ENCODE results near the gene SMTNL1.

Gene SMTNL1

GRCh38 chr11:57545883-57546282 lies 8.5 kb downstream of the SMTNL1 start:
- DNase-seq = no peak

- no peak for DNase-seq
These were observed 9.1 kb downstream of the SMTNL1 start for GRCh38 chr11:57546451-57546850.

GRCh38 chr11:57546869-57547475 lies 9.6 kb downstream of the SMTNL1 start:
- no peak for DNase-seq

- no peak for DNase-seq
These were observed 10.5 kb downstream of the SMTNL1 start for GRCh38 chr11:57547854-57548377.

- no peak for DNase-seq
These were observed 12.6 kb downstream of the SMTNL1 start for GRCh38 chr11:57549983-57550382.

GRCh38 chr11:57551941-57552340 lies 14.5 kb downstream of the SMTNL1 start:
- DNase-seq = no peak

- DNase-seq = no peak
These were observed 15.1 kb downstream of the SMTNL1 start for GRCh38 chr11:57552479-57552878.

- no peak for DNase-seq
These were observed 18.0 kb downstream of the SMTNL1 start for GRCh38 chr11:57555393-57555792.

GRCh38 chr11:57556041-57556440 lies 18.6 kb downstream of the SMTNL1 start:
- no peak for DNase-seq

GRCh38 chr11:57560146-57560545 lies 22.8 kb downstream of the SMTNL1 start:
- DNase-seq = no peak

GRCh38 chr11:57562596-57562995 lies 25.2 kb downstream of the SMTNL1 start:
- DNase-seq = no peak

GRCh38 chr11:57566005-57566904 lies 28.9 kb downstream of the SMTNL1 start:
- peak; percentile 72 for DNase-seq

- no peak for DNase-seq
These were observed 29.6 kb downstream of the SMTNL1 start for GRCh38 chr11:57566905-57567514.

GRCh38 chr11:57567515-57568329 lies 30.3 kb downstream of the SMTNL1 start, which contains the start of gene UBE2L6:
Gene UBE2L6, minus strand, starts transcription at chr11:57567672. Its CDS starts 61 bp downstream, at chr11:57567611.
- peak; percentile 95 for DNase-seq

- DNase-seq = no peak
These were observed 31.0 kb downstream of the SMTNL1 start for GRCh38 chr11:57568330-57568766.

GRCh38 chr11:57571606-57572005 lies 34.2 kb downstream of the SMTNL1 start:
- no peak for DNase-seq

GRCh38 chr11:57574061-57574460 lies 36.7 kb downstream of the SMTNL1 start:
- no peak for DNase-seq

- no peak for DNase-seq
These were observed 46.9 kb downstream of the SMTNL1 start for GRCh38 chr11:57584341-57584740.

- DNase-seq = no peak
These were observed 47.9 kb downstream of the SMTNL1 start for GRCh38 chr11:57585301-57585700.

GRCh38 chr11:57586711-57587245 lies 49.4 kb downstream of the SMTNL1 start:
- no peak for DNase-seq

- DNase-seq = no peak
These were observed 50.8 kb downstream of the SMTNL1 start for GRCh38 chr11:57588046-57588710.
